OCI-LY1 (cell line): ENCODE data around the gene UBTD2.

Experiments used
- H2AFZ ChIP-seq: fragments of 200-600 bp; sonication (generic), shearing (Covaris generic); 2 replicates; pipeline ENCODE4 v1.6.0; 2014; ENCODE audit warnings: antibody characterized with exemption, mild to moderate bottlenecking, low read length
- H3F3A ChIP-seq: fragments of 200-600 bp; sonication (generic), shearing (Covaris generic); 2 replicates; pipeline ENCODE4 v1.6.0; 2014; ENCODE audit warnings: mild to moderate bottlenecking, antibody characterized with exemption, low read length, moderate library complexity; ENCODE audit not compliant: insufficient read depth
- H3K27ac ChIP-seq: fragments of 200-600 bp; sonication (generic); 2 replicates; pipeline ENCODE4 v1.5.1; 2014; ENCODE audit warnings: low read length, mixed run types, mild to moderate bottlenecking, low read depth; ENCODE audit not compliant: poor library complexity, severe bottlenecking
- H3K27me3 ChIP-seq: fragments of 200-600 bp; sonication (generic); 2 replicates; pipeline ENCODE4 v1.6.0; 2014; ENCODE audit warnings: antibody characterized with exemption, mild to moderate bottlenecking, low read length, moderate library complexity; ENCODE audit not compliant: insufficient read depth
- H3K36me3 ChIP-seq: fragments of 200-600 bp; sonication (generic); 2 replicates; pipeline ENCODE4 v1.6.1; 2014; ENCODE audit warnings: mild to moderate bottlenecking, antibody characterized with exemption, low read length, moderate library complexity, mixed read lengths; ENCODE audit not compliant: insufficient read depth
- H3K4me1 ChIP-seq: fragments of 200-600 bp; sonication (generic); 2 replicates; pipeline ENCODE4 v1.5.1; 2014; ENCODE audit warnings: mild to moderate bottlenecking, low read length, moderate library complexity; ENCODE audit not compliant: insufficient read depth, severe bottlenecking
- H3K4me2 ChIP-seq: fragments of 200-600 bp; sonication (generic), shearing (Covaris generic); 2 replicates; pipeline ENCODE4 v1.6.1; 2014; ENCODE audit warnings: low read length
- H3K4me3 ChIP-seq: fragments of 200-600 bp; sonication (generic); 2 replicates; pipeline ENCODE4 v1.5.1; 2014; ENCODE audit warnings: low read length, low read depth, mild to moderate bottlenecking, mixed read lengths; ENCODE audit not compliant: poor library complexity, severe bottlenecking
- H3K79me2 ChIP-seq: fragments of 200-600 bp; shearing (Covaris generic); 2 replicates; pipeline ENCODE4 v1.6.1; 2016; ENCODE audit warnings: mixed run types, low read length, mixed read lengths; ENCODE audit not compliant: insufficient read depth
- H3K9ac ChIP-seq: fragments of 200-600 bp; sonication (generic), shearing (Covaris generic); 2 replicates; pipeline ENCODE4 v1.6.1; 2014; ENCODE audit warnings: mild to moderate bottlenecking, low read length, mixed read lengths
- H3K9me2 ChIP-seq: fragments of 200-600 bp; sonication (generic), shearing (Covaris generic); 2 replicates; pipeline ENCODE4 v1.6.1; 2014; ENCODE audit warnings: low read depth, mild to moderate bottlenecking, low read length, mixed read lengths
- H3K9me3 ChIP-seq: fragments of 200-600 bp; shearing (Covaris generic); 2 replicates; pipeline ENCODE4 v1.6.1; 2014; ENCODE audit warnings: low read length, mixed read lengths
- H4K20me1 ChIP-seq: fragments of 200-600 bp; sonication (generic), shearing (Covaris generic); 2 replicates; pipeline ENCODE4 v1.6.0; 2016; ENCODE audit warnings: mild to moderate bottlenecking, low read length; ENCODE audit not compliant: insufficient read depth
- EZH2 ChIP-seq: fragments of 200-600 bp; sonication (generic), shearing (Covaris generic); IDR thresholded peaks from 2 replicates; pipeline ENCODE4 v1.8.0; 2017; ENCODE audit warnings: borderline replicate concordance, mixed run types, mild to moderate bottlenecking, antibody characterized with exemption, low read length, moderate library complexity, mixed read lengths
- TF ChIP-seq, protein P1 (sequence below): fragments of 200-600 bp; sonication (generic), shearing (Covaris generic); IDR thresholded peaks from 2 replicates; pipeline ENCODE4 v1.5.1; 2017; ENCODE audit warnings: mild to moderate bottlenecking, antibody characterized with exemption, low read length, moderate library complexity, mixed read lengths

Gene UBTD2

DNA sequence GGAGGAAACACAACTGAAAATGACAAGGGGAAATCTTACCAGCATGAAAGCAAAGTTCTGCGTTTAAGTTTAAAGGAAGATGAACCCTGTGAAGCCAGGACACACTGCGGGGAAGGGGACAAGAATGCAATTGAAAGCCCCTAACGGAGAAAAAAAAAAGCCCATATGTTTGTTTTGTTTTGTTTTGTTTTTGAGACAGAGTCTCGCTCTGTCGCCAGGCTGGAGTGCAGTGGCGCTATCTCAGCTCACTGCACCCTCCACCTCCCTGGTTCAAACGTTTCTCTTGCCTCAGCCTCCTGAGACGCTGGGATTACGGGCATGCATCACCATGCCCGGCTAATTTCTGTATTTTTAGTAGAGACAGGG, 98.5 kb downstream of the UBTD2 start:
- Histone ChIP-seq H3K4me3 (peak overlapping the region; percentile 76), H3K36me3 (peaks cover 20% of the 10 kb centered on the region; the same call in 1 of the 2 replicates), H4K20me1 (no peaks in the 10 kb centered on the region), H3K9ac (peak overlapping the region; percentile 71), H3K9me2 (no peaks in the 10 kb centered on the region), H3F3A (no peaks in the 10 kb centered on the region), H3K4me1 (peaks cover 43% of the 10 kb centered on the region), H3K9me3 (no peaks in the 10 kb centered on the region), H2AFZ (no peak overlapping the region), H3K79me2 (peaks cover 34% of the 10 kb centered on the region), H3K27ac (peak overlapping the region; percentile 78), H3K4me2 (peak overlapping the region; percentile 94), H3K27me3 (no peaks in the 10 kb centered on the region)
- no peak for TF ChIP-seq EZH2
- TF ChIP-seq, protein P1, sequence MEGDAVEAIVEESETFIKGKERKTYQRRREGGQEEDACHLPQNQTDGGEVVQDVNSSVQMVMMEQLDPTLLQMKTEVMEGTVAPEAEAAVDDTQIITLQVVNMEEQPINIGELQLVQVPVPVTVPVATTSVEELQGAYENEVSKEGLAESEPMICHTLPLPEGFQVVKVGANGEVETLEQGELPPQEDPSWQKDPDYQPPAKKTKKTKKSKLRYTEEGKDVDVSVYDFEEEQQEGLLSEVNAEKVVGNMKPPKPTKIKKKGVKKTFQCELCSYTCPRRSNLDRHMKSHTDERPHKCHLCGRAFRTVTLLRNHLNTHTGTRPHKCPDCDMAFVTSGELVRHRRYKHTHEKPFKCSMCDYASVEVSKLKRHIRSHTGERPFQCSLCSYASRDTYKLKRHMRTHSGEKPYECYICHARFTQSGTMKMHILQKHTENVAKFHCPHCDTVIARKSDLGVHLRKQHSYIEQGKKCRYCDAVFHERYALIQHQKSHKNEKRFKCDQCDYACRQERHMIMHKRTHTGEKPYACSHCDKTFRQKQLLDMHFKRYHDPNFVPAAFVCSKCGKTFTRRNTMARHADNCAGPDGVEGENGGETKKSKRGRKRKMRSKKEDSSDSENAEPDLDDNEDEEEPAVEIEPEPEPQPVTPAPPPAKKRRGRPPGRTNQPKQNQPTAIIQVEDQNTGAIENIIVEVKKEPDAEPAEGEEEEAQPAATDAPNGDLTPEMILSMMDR: no peak

DNA sequence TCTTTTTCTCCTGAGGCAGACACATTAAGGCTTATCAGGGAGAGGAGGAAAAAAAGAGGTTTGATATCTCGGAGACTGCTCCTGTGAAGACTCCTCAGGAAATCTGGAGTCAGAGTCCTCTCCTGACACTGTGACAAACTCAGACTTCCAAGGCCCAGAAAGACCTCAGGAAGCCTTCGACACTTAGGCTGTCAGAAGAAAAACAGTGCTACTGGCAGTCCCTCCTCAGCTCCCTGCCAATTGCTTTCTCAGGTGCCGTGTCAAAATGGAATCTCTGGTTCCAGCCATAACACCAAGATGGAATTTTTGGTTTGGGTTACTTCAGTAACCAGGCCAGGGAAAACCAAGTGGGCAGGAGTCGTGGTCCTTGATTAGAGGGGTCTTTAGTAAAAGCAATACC, 99.7 kb downstream of the UBTD2 start:
- Histone ChIP-seq H3K27ac (peak overlapping the region; percentile 78), H3K4me1 (peaks cover 47% of the 10 kb centered on the region), H3K4me3 (no peak overlapping the region), H4K20me1 (no peaks in the 10 kb centered on the region), H3K27me3 (no peaks in the 10 kb centered on the region), H3K9ac (no peak overlapping the region), H3K9me3 (no peaks in the 10 kb centered on the region), H3F3A (no peaks in the 10 kb centered on the region), H2AFZ (no peak overlapping the region), H3K79me2 (peaks cover 38% of the 10 kb centered on the region), H3K9me2 (no peaks in the 10 kb centered on the region), H3K36me3 (peaks cover 20% of the 10 kb centered on the region; the same call in 1 of the 2 replicates), H3K4me2 (no peak overlapping the region)
- TF ChIP-seq EZH2: no peak
- TF ChIP-seq, protein P1: no peak

DNA sequence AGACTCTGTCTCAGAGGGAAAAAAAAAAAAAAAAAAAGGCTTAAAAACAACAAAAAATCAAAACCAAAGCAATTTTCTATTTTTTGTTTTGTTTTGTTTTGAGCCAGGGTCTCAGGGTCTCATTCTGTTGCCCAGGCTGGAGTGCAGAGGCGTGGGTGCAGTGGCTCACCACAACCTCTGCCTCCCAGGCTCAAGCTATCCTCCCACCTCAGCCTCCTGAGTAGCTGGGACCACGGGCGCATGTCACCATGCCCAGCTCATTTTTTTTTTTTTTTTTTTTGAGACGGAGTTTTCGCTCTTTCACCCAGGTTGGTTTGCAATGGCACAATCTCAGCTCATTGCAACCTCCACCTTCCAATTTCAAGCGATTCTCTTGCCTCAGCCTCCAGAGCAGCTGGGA, 101.3 kb downstream of the UBTD2 start:
- H3K27me3 ChIP-seq: no peaks in the 10 kb centered on the region
- no peaks in the 10 kb centered on the region for H3F3A ChIP-seq
- TF ChIP-seq, protein P1: no peak
- no peak for TF ChIP-seq EZH2
- H3K4me3 ChIP-seq: no peak overlapping the region
- H3K4me2 ChIP-seq: no peak overlapping the region
- H3K9ac ChIP-seq: no peak overlapping the region
- no peaks in the 10 kb centered on the region for H4K20me1 ChIP-seq
- no peak overlapping the region for H3K27ac ChIP-seq
- H3K9me2 ChIP-seq: no peaks in the 10 kb centered on the region
- H3K79me2 ChIP-seq: peaks cover 38% of the 10 kb centered on the region
- H2AFZ ChIP-seq: no peak overlapping the region
- H3K4me1 ChIP-seq: peaks cover 58% of the 10 kb centered on the region
- H3K9me3 ChIP-seq: no peaks in the 10 kb centered on the region
- H3K36me3 ChIP-seq: peaks cover 20% of the 10 kb centered on the region; the same call in 1 of the 2 replicates
